ENCODE data around the gene B4GALT7.
A peak's percentile ranks its signal among the peaks of the same experiment; 100 is the strongest.

Gene B4GALT7

DNA sequence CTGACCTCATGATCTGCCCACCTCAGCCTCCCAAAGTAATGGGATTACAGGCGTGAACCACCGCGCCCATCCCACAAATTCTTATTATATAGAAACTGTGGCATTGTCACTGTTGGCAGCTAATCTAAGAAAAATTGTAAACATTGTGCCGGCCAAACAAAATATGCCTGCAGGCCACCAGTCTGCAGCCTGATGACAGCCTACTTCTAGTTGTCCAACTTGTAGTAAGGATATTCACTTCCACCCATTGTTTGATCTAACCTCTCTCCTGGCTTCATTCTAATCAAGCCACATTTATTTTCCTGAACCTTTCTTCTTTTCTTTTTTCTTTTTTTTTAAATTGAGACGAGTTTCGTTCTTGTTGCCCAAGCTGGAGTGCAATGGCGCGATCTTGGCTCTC lies 21.6 kb upstream of the B4GALT7 start:
- Mint-ChIP-seq H3K9me3 (no peaks in the 10 kb centered on the region), H3K4me1 (no peaks in the 10 kb centered on the region), H3K4me3 (no peak overlapping the region), H3K36me3 (no peaks in the 10 kb centered on the region), H3K27ac (no peak overlapping the region)
- DNase-seq (ENCODE audit: low spot score in 2 of 2) = no peak
- no peak for ATAC-seq

- Mint-ChIP-seq H3K36me3 (peaks cover 17% of the 10 kb centered on the region), H3K4me1 (peaks cover 20% of the 10 kb centered on the region), H3K9me3 (no peaks in the 10 kb centered on the region), H3K4me3 (no peak overlapping the region), H3K27ac (no peak overlapping the region)
- ATAC-seq = peak; percentile 55
- no peak for DNase-seq (ENCODE audit: low spot score in 2 of 2)
Observed at GRCh38 chr5:177588413-177588909, 11.5 kb upstream of the B4GALT7 start.

- H3K9me3 Mint-ChIP-seq = no peaks in the 10 kb centered on the region
- no peak overlapping the region for H3K4me3 Mint-ChIP-seq
- peaks cover 36% of the 10 kb centered on the region for H3K36me3 Mint-ChIP-seq
- H3K4me1 Mint-ChIP-seq = peaks cover 27% of the 10 kb centered on the region
- ATAC-seq = no peak
- H3K27ac Mint-ChIP-seq = no peak overlapping the region
- no peak for DNase-seq (ENCODE audit: low spot score in 2 of 2)
Observed at GRCh38 chr5:177590406-177590805, 9.5 kb upstream of the B4GALT7 start.

DNA sequence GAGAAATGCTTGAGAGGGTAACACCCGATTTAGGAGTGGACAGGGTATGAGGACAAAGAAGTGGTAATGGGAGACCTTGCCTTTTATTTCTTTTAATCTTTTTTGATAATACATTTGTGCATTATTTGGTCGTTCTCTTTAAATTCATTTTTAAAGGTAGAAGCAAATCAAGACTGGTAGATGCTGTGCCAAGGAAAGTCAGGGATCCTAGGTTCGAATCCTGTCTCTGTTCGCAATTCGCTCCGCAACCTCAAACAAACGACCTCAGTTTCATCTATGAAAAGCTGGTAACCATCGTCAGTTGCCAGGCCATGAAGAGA lies 8.3 kb upstream of the B4GALT7 start:
- no peak for ATAC-seq
- peak overlapping the region; percentile 98 for H3K27ac Mint-ChIP-seq
- no peaks in the 10 kb centered on the region for H3K9me3 Mint-ChIP-seq
- peaks cover 49% of the 10 kb centered on the region for H3K36me3 Mint-ChIP-seq
- peaks cover 33% of the 10 kb centered on the region for H3K4me1 Mint-ChIP-seq
- peak overlapping the region; percentile 96 for H3K4me3 Mint-ChIP-seq
- no peak for DNase-seq (ENCODE audit: low spot score in 2 of 2)

- peak within 1 kb of the TSS; percentile 98 for H3K27ac Mint-ChIP-seq
- no peaks in the 10 kb centered on the region for H3K9me3 Mint-ChIP-seq
- peak; percentile 96 for ATAC-seq
- DNase-seq (ENCODE audit: low spot score in 2 of 2) = peak; percentile 83 to 91
- H3K4me3 Mint-ChIP-seq = peak within 1 kb of the TSS; percentile 96
- H3K36me3 Mint-ChIP-seq = peaks cover 55% of the 10 kb centered on the region
- peaks cover 33% of the 10 kb centered on the region for H3K4me1 Mint-ChIP-seq
Observed at GRCh38 chr5:177592010-177592834, 7.7 kb upstream of the B4GALT7 start, which contains the start of gene TMED9. Gene TMED9 (plus strand): TSS chr5:177592203. CDS start chr5:177592215, 12 bp downstream.

DNA sequence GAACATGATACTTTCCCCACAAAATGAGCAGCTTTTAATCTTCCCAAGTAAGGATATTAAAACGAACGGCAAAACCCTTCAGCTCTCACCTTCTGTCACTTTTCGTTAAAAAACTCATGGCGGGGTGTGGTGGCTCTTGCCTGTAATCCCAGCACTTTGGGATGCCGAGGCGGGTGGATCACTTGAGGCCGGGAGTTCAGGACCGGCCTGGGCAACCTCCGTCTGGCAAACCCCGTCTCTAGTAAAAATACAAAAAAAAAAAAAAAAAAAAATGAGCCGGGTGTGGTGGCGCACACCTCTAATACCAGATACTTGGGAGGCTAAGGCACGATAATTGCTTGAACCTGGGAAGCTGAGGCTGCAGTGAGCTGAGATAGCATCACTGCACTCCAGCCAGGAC lies 7.0 kb upstream of the B4GALT7 start:
- Mint-ChIP-seq H3K27ac (peak overlapping the region; percentile 98), H3K9me3 (no peaks in the 10 kb centered on the region), H3K36me3 (peaks cover 60% of the 10 kb centered on the region), H3K4me3 (peak overlapping the region; percentile 96), H3K4me1 (peaks cover 33% of the 10 kb centered on the region)
- DNase-seq (ENCODE audit: low spot score in 2 of 2) (no peak), ATAC-seq (no peak)

DNA sequence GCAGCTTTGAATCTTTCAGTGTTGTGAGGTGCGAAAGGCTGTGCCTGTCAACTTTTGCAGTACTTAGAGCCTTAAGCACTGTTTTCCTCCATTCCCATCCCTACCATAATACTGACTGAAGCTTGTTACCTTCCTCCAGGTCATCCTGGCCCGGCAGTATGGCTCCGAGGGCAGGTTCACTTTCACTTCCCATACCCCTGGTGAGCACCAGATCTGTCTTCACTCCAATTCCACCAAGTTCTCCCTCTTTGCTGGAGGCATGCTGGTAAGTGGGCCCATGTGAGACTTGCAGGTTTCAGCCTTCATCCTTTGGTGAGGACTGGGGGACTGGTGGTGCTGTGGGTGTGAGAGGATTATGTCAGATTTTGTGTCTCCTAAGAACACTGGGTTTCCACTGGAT lies 6.4 kb upstream of the B4GALT7 start:
- H3K4me3 Mint-ChIP-seq = peak overlapping the region; percentile 96
- peaks cover 37% of the 10 kb centered on the region for H3K4me1 Mint-ChIP-seq
- no peaks in the 10 kb centered on the region for H3K9me3 Mint-ChIP-seq
- H3K27ac Mint-ChIP-seq = peak overlapping the region; percentile 34
- peaks cover 62% of the 10 kb centered on the region for H3K36me3 Mint-ChIP-seq
- DNase-seq (ENCODE audit: low spot score in 2 of 2) = no peak
- ATAC-seq = no peak

- Mint-ChIP-seq H3K36me3 (peaks cover 62% of the 10 kb centered on the region), H3K9me3 (no peaks in the 10 kb centered on the region), H3K4me1 (peaks cover 43% of the 10 kb centered on the region), H3K4me3 (peak overlapping the region; percentile 96), H3K27ac (peak overlapping the region; percentile 34)
- no peak for DNase-seq (ENCODE audit: low spot score in 2 of 2)
- ATAC-seq = no peak
Observed at GRCh38 chr5:177594071-177594470, 5.9 kb upstream of the B4GALT7 start.

DNA sequence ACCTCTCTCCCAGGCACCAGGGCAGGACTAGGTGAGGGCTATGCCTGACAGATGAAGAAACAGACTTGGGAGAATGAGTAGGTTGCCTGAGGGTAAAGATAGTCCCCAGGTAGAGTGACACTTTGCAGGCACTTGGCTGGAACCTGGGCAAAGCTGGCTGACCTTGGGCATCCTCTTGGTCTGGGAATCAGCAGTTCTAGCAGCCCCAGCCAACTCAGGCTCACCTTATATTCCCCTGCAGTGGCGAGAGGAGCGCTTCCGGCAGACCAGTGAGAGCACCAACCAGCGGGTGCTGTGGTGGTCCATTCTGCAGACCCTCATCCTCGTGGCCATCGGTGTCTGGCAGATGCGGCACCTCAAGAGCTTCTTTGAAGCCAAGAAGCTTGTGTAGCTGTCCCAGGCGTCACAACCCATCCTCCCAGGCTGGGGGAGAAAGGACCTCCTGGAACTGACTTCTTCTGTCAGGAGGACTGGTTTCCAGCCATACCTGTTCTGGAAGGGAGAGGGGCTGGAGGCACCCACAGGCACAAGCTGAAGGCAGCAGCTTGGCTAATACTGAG lies 4.8 kb upstream of the B4GALT7 start:
- Mint-ChIP-seq H3K9me3 (no peaks in the 10 kb centered on the region), H3K4me3 (no peak overlapping the region), H3K4me1 (peaks cover 47% of the 10 kb centered on the region), H3K27ac (no peak overlapping the region), H3K36me3 (peaks cover 62% of the 10 kb centered on the region)
- DNase-seq (ENCODE audit: low spot score in 2 of 2) = no peak
- no peak for ATAC-seq

GRCh38 chr5:177595991-177596774 lies 3.7 kb upstream of the B4GALT7 start:
- peak overlapping the region; percentile 32 for H3K27ac Mint-ChIP-seq
- no peak overlapping the region for H3K4me3 Mint-ChIP-seq
- DNase-seq (ENCODE audit: low spot score in 2 of 2) (peak in 1 of 2 donors; percentile 44), ATAC-seq (no peak)
- peaks cover 69% of the 10 kb centered on the region for H3K36me3 Mint-ChIP-seq
- H3K4me1 Mint-ChIP-seq = peaks cover 57% of the 10 kb centered on the region
- no peaks in the 10 kb centered on the region for H3K9me3 Mint-ChIP-seq

DNA sequence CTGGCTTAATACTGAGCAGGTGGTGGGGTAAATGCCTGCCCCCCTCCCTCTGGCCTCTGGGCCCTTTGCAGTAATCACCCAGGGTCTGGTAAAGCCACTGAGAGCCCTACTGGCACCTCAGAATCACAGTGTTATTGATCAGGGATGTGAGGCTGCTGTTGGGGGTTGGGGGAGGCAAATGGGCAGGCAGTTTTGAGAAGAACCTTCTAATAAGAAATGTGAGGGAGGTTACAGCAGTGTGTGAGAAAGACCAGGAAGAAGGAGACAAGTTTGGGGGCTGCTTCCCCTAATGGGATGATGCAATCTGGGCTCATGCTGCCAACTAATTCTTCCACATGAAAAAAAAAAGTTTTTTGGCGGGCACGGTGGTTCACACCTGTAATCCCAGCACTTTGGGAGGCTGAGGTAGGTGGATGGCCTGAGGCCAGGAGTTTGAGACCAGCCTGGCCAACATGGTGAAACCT lies 3.1 kb upstream of the B4GALT7 start:
- no peaks in the 10 kb centered on the region for H3K9me3 Mint-ChIP-seq
- no peak for DNase-seq (ENCODE audit: low spot score in 2 of 2)
- H3K27ac Mint-ChIP-seq = peak overlapping the region; percentile 32
- no peak for ATAC-seq
- H3K4me3 Mint-ChIP-seq = no peak overlapping the region
- H3K4me1 Mint-ChIP-seq = peaks cover 52% of the 10 kb centered on the region
- peaks cover 69% of the 10 kb centered on the region for H3K36me3 Mint-ChIP-seq

DNA sequence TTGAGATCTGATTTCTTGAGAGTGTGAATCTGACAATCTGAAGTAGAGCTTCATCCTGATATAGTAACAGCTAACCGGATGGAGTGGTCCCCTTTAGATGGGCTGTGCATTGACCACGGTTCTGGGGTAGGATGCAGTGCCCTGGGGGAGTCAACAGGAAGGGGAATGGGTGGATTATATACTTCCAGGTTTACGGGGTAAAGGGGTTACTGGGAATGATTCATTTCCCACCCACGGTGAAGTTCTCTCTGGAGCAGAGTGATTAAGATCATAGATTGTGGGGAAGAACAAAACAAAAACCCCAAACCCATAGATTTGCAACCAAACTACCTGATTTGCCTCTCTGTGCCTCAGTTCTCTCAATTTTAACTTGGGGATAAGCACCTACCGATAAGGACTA lies 1.5 kb upstream of the B4GALT7 start:
- no peaks in the 10 kb centered on the region for H3K9me3 Mint-ChIP-seq
- H3K27ac Mint-ChIP-seq = peak overlapping the region; percentile 90
- peak overlapping the region; percentile 84 for H3K4me3 Mint-ChIP-seq
- H3K4me1 Mint-ChIP-seq = peaks cover 47% of the 10 kb centered on the region
- ATAC-seq (no peak), DNase-seq (ENCODE audit: low spot score in 2 of 2) (no peak)
- peaks cover 52% of the 10 kb centered on the region for H3K36me3 Mint-ChIP-seq

DNA sequence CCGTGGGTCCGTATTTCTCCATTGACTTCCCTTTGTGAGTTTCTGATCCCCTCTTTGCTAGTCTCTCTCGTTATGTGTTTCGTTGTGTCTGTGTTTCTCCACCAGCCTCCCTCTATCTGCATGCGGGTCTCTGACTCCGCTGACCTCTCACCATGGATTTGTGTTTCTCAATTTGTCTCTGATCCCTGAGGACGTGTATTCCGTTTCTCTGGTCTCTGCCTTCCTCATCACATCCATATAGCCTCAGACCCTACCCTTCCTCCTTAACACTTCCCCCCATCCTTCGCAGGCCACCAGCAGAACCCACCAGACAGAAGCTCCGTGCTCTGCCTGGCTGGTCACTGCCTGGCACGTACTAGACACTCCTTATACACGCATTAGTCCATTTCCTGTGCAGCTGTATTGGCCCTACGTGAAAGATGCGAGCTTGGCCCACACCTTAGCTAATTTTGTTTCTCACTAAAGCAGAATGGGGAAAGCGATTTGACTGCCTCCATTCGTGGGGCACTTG lies 631 bp downstream of the B4GALT7 start:
- peak overlapping the region; percentile 90 for H3K27ac Mint-ChIP-seq
- DNase-seq (ENCODE audit: low spot score in 2 of 2) = no peak
- ATAC-seq = no peak

DNA sequence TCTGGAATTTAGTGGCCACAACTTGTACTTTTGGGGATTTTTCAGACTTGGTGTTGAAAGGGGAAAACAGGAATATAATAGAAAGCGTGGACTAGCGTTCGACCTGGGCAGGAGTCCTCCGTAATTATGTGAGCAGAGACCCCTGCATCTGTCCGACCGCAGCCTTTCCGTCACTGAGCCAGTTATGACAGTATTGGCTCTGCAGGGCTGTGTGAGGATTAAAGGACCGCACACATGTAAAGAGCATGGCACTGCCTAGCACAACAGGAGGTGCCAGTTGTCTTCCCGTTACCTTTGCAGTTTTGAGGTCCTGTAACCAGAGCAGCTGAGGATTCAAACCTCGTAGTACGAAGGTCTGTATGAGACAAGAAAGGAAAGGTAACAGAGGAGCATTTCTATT lies 1.2 kb downstream of the B4GALT7 start:
- no peak for ATAC-seq
- peak overlapping the region; percentile 90 for H3K27ac Mint-ChIP-seq
- H3K4me3 Mint-ChIP-seq = peak overlapping the region; percentile 84
- DNase-seq (ENCODE audit: low spot score in 2 of 2) = no peak
- peaks cover 35% of the 10 kb centered on the region for H3K36me3 Mint-ChIP-seq
- no peaks in the 10 kb centered on the region for H3K9me3 Mint-ChIP-seq
- H3K4me1 Mint-ChIP-seq = peaks cover 50% of the 10 kb centered on the region

More for the DNA sequence above, 631 bp downstream of the B4GALT7 start:
- Mint-ChIP-seq H3K36me3 (peaks cover 35% of the 10 kb centered on the region), H3K4me3 (peak overlapping the region; percentile 84), H3K9me3 (no peaks in the 10 kb centered on the region), H3K4me1 (peaks cover 46% of the 10 kb centered on the region)

All from stimulated activated effector memory CD8-positive, alpha-beta T cell treated with anti-CD3 and anti-CD28 coated beads, Interleukin-12 subunit alpha, Interleukin-12 subunit beta, amount 100 ng/mL, for 72 hours (primary cell).